Skeletal muscle tissue (tissue), 4 donors: ENCODE results near the gene KIF26B. TPM values are rescaled to one million over a fixed set of nuclear protein-coding genes. Genes with fewer than 3 reads are reported as not detected.

Experiments used
- H3K27ac ChIP-seq: one replicate; pipeline ENCODE4 v1.7.0; 2013; ENCODE audit warnings: mild to moderate bottlenecking, low read depth, low read length, inconsistent platforms
- H3K27me3 ChIP-seq, 3 donors: one replicate each; pipeline ENCODE4 v1.7.0; 2013; ENCODE audit warnings: low read length in 3 of 3; ENCODE audit not compliant: control insufficient read depth in 3 of 3, insufficient read depth in 3 of 3
- H3K36me3 ChIP-seq, 3 donors: one replicate each; pipeline ENCODE4 v1.7.0; 2013; ENCODE audit warnings: low read length in 3 of 3; ENCODE audit not compliant: control insufficient read depth in 3 of 3, insufficient read depth in 3 of 3
- H3K4me1 ChIP-seq, 3 donors: one replicate each; pipeline ENCODE4 v1.7.0; 2013; ENCODE audit warnings: low read length in 3 of 3, mild to moderate bottlenecking in 3 of 3; ENCODE audit not compliant: control insufficient read depth in 3 of 3, insufficient read depth in 3 of 3
- H3K4me3 ChIP-seq, 3 donors: one replicate each; pipeline ENCODE4 v1.7.0; 2013; ENCODE audit warnings: low read length in 3 of 3
- H3K9ac ChIP-seq, 3 donors: one replicate each; pipeline ENCODE4 v1.7.0; 2013; ENCODE audit warnings: low read length in 3 of 3, mild to moderate bottlenecking in 3 of 3, moderate library complexity in 2 of 3, low read depth in 1 of 3
- H3K9me3 ChIP-seq, 3 donors: one replicate each; pipeline ENCODE4 v1.7.0; 2013; ENCODE audit warnings: low read length in 3 of 3; ENCODE audit not compliant: control insufficient read depth in 3 of 3
- total RNA-seq: library from RNA; depleted of rRNA; stranded (reverse); fragments of >200 nt; gene quantifications from one replicate; pipeline ENCODE4 v1.2.3, GENCODE V29; 2014
- donor health status: Osteomylitis.

The KIF26B gene
- total RNA-seq, 1 donor from 2014 or later: 0.52 TPM

GRCh38 chr1:245453541-245453940, 298.8 kb downstream of the KIF26B start:
- H3K27ac ChIP-seq: no peak overlapping the region
- no peaks in the 10 kb centered on the region for H3K4me1 ChIP-seq
- no peak overlapping the region for H3K9ac ChIP-seq
- H3K9me3 ChIP-seq: no peaks in the 10 kb centered on the region
- H3K27me3 ChIP-seq: no peaks in the 10 kb centered on the region
- no peak overlapping the region for H3K4me3 ChIP-seq
- H3K36me3 ChIP-seq: no peaks in the 10 kb centered on the region

- Histone ChIP-seq H3K9ac (no peak overlapping the region), H3K9me3 (no peaks in the 10 kb centered on the region), H3K27ac (no peak overlapping the region), H3K4me3 (no peak overlapping the region), H3K36me3 (no peaks in the 10 kb centered on the region), H3K27me3 (no peaks in the 10 kb centered on the region), H3K4me1 (no peaks in the 10 kb centered on the region)
Measured at GRCh38 chr1:245454051-245454450, 299.3 kb downstream of the KIF26B start.

DNA sequence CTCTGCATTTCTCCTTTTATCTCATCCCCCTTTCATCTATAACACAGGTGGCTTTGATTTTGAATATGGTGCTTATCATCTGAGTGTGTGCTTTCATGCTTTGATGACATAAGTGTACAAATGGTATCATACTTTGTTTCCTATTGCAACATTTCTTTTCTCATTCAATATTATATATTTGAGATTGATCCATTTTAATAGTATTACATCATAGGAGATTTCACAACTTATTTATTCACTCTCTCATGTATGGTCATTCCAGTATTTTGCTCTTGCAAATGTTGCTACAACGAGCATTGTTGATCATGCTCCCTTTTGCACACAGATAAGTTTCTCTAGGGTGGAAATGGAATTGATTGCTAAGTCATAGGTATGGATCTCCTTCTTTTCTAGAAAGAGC, 302.8 kb downstream of the KIF26B start:
- Histone ChIP-seq H3K4me3 (no peak overlapping the region), H3K36me3 (no peaks in the 10 kb centered on the region), H3K9me3 (no peaks in the 10 kb centered on the region), H3K9ac (no peak overlapping the region), H3K27me3 (peaks cover 0 to 6% (median 4%) of the 10 kb centered on the region in 3 donors), H3K27ac (no peak overlapping the region), H3K4me1 (no peaks in the 10 kb centered on the region)

- H3K9ac ChIP-seq: no peak overlapping the region
- H3K27me3 ChIP-seq: peaks cover 0 to 11% (median 6%) of the 10 kb centered on the region in 3 donors
- no peak overlapping the region for H3K27ac ChIP-seq
Measured at GRCh38 chr1:245458234-245458633, 303.4 kb downstream of the KIF26B start.

DNA sequence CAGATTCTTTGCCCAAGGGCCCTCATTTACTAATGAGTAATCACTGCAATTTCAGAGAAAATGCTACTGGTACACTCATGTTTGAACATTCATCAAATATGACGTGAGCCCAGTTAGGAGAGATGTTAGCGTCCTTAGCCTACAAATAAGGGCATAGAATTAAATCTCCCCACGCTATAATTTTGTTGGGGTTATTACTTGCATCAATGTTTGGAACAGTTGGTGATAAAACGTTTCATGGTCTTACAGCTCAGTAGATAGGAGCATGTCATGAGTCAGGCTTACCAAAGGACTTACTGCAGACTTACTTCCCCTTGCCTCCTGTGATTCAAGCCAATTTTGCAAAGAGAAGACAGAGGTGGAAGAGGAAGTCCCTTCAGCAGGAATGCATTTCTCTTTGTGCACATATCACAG, 304.0 kb downstream of the KIF26B start:
- H3K36me3 ChIP-seq: no peaks in the 10 kb centered on the region
- H3K4me3 ChIP-seq: no peak overlapping the region
- peaks cover 0 to 12% (median 6%) of the 10 kb centered on the region in 3 donors for H3K27me3 ChIP-seq
- no peak overlapping the region for H3K9ac ChIP-seq
- no peaks in the 10 kb centered on the region for H3K9me3 ChIP-seq
- no peaks in the 10 kb centered on the region for H3K4me1 ChIP-seq
- H3K27ac ChIP-seq: no peak overlapping the region

More at GRCh38 chr1:245458234-245458633, 303.4 kb downstream of the KIF26B start:
- Histone ChIP-seq H3K4me3 (no peak overlapping the region), H3K4me1 (no peaks in the 10 kb centered on the region), H3K9me3 (no peaks in the 10 kb centered on the region), H3K36me3 (no peaks in the 10 kb centered on the region)

GRCh38 chr1:245459621-245460020, 304.8 kb downstream of the KIF26B start:
- H3K27me3 ChIP-seq: peaks cover 0 to 15% (median 6%) of the 10 kb centered on the region in 3 donors
- H3K9me3 ChIP-seq: no peaks in the 10 kb centered on the region
- H3K9ac ChIP-seq: no peak overlapping the region
- no peaks in the 10 kb centered on the region for H3K36me3 ChIP-seq
- H3K4me3 ChIP-seq: no peak overlapping the region
- H3K4me1 ChIP-seq: no peaks in the 10 kb centered on the region
- no peak overlapping the region for H3K27ac ChIP-seq

GRCh38 chr1:245461681-245462080, 306.9 kb downstream of the KIF26B start:
- Histone ChIP-seq H3K27ac (no peak overlapping the region), H3K9ac (no peak overlapping the region), H3K36me3 (no peaks in the 10 kb centered on the region), H3K4me3 (no peak overlapping the region), H3K9me3 (no peaks in the 10 kb centered on the region), H3K27me3 (peaks cover 0 to 16% (median 10%) of the 10 kb centered on the region in 3 donors), H3K4me1 (no peaks in the 10 kb centered on the region)

DNA sequence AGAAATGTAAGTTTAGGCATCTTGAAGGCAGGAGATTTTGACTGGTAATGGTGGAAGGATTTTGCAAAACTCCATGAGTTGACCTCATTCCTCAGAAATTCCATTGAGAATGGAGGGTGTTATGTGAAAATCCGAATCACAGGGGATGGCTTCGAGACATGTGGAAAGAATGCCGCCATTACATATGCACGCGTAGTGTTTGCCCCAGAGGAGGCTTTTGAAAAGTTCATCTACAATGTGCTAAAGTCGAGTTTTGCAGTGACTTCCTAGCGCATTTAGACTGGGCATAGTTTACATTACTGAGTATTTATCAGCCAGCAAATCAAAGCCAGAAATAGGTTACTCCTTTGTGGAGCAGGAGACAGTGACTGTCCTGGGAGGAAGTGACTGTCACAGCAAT, 307.4 kb downstream of the KIF26B start:
- Histone ChIP-seq H3K4me1 (no peaks in the 10 kb centered on the region), H3K9me3 (no peaks in the 10 kb centered on the region), H3K9ac (no peak overlapping the region), H3K36me3 (no peaks in the 10 kb centered on the region), H3K4me3 (no peak overlapping the region), H3K27ac (no peak overlapping the region), H3K27me3 (peaks cover 0 to 16% (median 10%) of the 10 kb centered on the region in 3 donors)

- Histone ChIP-seq H3K9ac (no peak overlapping the region), H3K27ac (no peak overlapping the region), H3K4me3 (no peak overlapping the region), H3K9me3 (no peaks in the 10 kb centered on the region), H3K4me1 (no peaks in the 10 kb centered on the region), H3K36me3 (no peaks in the 10 kb centered on the region), H3K27me3 (peaks cover 0 to 16% (median 10%) of the 10 kb centered on the region in 3 donors)
Measured at GRCh38 chr1:245463392-245464165, 308.8 kb downstream of the KIF26B start.

GRCh38 chr1:245464290-245464689, 309.5 kb downstream of the KIF26B start:
- H3K9ac ChIP-seq: no peak overlapping the region
- no peak overlapping the region for H3K27ac ChIP-seq
- H3K4me3 ChIP-seq: no peak overlapping the region

More at GRCh38 chr1:245464290-245464689, 309.5 kb downstream of the KIF26B start:
- H3K4me1 ChIP-seq: no peaks in the 10 kb centered on the region
- H3K36me3 ChIP-seq: no peaks in the 10 kb centered on the region
- H3K9me3 ChIP-seq: no peaks in the 10 kb centered on the region
- peaks cover 0 to 16% (median 10%) of the 10 kb centered on the region in 3 donors for H3K27me3 ChIP-seq
